HG03354 (cell line): ENCODE results near the gene UBA3.

Source experiments
- ATAC-seq: cut with Tn5 transposase; IDR thresholded peaks from one replicate; pipeline ENCODE4 v1.9.1; 2021; ENCODE audit warnings: mild to moderate bottlenecking; ENCODE audit not compliant: unreplicated experiment, poor library complexity, severe bottlenecking

UBA3 gene

DNA sequence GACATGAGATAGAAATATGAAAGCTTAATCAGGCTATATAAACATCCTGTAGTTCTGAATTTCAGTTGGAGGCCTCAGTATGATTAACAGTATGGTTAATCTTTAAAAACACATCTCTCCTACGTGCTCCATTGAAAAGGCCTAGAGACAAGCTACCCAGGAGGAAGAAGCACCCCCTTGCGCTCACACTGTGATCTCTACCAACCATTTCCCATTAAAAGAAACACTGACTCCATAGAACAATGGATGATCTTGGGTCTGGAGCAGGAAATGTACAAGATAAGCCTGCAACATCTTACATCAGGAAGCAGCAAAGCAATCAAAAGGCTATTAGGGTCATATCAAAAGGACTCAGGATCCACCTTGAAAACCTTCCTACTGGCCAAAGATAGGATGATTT, 63.3 kb downstream of the UBA3 start:
- ATAC-seq = no peak

- no peak for ATAC-seq
Observed at GRCh38 chr3:69016102-69016501, 64.1 kb downstream of the UBA3 start.

DNA sequence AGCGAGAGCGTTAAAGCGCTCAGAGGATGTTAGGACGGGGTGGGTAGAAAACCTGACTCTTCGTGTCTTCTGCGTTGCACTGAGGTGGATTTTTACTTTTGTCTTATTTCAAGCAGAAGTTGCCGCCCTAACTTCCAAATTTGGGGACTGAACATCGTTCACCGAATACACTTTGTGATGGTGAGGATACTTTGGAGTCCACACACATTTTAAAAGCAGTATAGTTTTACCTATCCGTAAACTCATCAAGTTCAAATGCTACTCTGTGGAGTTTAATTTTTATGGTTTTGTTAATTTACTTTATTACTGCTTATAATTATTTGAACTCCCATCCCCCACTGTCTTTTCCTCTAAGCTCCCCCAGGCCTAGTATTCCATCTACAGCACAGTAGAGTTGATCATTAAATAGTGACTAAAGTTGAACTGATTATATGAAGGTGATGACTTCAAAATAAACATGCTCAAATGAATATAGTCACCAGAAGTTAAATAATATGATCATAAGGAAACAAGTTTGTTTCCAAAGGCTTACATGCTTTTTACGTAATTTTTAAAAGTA, 66.1 kb downstream of the UBA3 start:
- no peak for ATAC-seq

GRCh38 chr3:69013253-69014021, 66.7 kb downstream of the UBA3 start, which contains the start of gene EOGT:
Gene EOGT (minus strand): TSS chr3:69013684. CDS start chr3:69009846, 3,838 bp downstream.
- peak; percentile 81 for ATAC-seq

GRCh38 chr3:69012800-69013252, 67.3 kb downstream of the UBA3 start:
- peak; percentile 61 for ATAC-seq

DNA sequence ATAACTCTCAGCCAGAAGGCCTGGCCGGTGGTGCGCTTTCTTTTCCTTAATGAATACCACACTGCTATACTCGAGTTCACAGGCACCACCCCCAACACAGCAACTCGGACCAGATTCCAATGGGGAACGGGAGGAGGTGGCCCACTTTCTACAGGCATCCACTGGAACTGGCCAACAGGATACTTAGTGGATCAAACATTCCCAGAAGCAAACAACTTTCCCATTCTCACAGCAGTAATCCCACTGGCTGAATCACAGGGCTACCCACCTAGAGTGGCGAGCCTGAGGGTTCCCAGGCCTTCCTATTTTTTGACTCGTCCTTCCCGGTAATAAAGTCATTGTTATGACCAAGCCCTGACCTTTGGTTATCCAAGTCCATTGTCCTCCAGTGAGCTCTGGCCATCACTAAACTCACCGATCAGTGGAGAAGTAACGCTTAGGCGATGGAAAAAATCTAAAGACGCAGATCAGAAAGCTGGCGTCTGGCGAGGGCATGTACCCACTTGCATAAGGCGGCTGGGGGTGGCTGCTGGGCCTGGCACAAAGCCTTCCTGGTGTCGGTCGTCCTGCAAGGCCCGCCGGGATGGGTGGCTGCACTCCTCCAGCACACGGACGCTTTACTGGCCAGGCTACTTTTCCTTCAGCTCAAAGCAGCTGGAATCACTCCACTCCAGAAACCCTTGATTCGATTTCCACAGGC, 67.9 kb downstream of the UBA3 start:
- ATAC-seq = no peak

- ATAC-seq = no peak
Observed at GRCh38 chr3:69011096-69011730, 69.0 kb downstream of the UBA3 start.

DNA sequence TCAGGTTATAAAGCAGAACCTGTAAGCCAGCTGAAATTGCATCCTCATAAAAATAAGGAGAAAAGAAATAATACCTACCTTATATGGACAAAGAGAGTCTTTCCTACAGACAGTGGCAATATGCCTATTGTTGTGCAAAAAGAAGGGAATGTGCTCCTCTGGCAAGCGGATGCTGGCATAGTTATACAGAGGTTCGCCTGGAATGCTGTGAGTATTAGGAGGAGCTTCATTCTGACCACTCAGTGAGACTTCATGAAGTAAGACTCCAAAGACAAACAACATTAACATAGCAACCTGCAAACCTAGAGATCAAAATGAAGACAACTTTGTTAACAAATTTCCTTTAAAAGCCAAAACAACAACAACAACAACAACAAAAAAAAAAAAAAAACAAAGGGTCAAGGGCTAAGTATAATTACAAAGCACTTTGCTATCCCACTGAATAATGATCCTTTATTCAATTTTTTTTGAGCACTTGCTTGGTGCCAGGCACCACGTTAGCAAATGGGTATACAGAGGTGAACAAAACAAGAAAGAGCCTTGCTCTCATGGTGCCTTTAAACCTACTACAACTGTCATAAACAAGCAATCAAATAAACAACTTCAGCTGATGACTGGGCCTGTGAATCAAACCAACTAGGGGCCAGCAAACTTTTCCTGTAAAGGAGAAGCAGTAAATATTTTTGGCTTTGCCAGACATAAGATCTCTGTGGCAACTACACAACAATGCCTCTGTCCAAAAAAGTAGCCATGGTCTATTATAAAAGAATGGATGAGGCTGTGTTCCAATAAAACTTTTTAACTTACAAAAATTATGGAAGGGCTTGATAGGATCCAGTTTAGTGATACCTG, 70.4 kb downstream of the UBA3 start:
- no peak for ATAC-seq

DNA sequence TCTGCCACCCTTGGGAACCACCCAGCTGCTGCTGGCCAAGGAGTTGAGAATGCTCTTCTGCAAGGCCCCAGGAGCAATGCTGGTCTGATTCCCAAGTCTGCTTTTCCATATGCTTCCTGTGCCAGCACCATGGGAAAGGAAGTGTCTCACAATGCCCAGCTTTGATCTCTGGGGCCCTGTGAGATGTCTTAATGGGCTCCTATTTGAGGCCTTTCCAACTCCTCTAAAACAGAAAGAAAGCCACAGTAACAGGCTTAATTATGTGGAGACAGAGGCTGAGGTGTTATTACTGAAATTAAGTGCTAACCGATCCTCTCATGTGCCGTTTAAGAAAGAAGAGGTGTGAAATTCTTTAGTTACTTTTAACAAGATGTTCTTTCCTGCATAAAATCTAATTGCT, 71.2 kb downstream of the UBA3 start:
- no peak for ATAC-seq

- ATAC-seq = no peak
Observed at GRCh38 chr3:69005791-69006482, 74.2 kb downstream of the UBA3 start.

GRCh38 chr3:69005071-69005790, 74.9 kb downstream of the UBA3 start:
- ATAC-seq = no peak
